ENCODE data around the gene SETD5. TPM values are rescaled to one million over a fixed set of nuclear protein-coding genes. Genes with fewer than 3 reads are reported as not detected.

Gene SETD5
- total RNA-seq, 1 donor from 2014 or later, result 124 TPM

DNA sequence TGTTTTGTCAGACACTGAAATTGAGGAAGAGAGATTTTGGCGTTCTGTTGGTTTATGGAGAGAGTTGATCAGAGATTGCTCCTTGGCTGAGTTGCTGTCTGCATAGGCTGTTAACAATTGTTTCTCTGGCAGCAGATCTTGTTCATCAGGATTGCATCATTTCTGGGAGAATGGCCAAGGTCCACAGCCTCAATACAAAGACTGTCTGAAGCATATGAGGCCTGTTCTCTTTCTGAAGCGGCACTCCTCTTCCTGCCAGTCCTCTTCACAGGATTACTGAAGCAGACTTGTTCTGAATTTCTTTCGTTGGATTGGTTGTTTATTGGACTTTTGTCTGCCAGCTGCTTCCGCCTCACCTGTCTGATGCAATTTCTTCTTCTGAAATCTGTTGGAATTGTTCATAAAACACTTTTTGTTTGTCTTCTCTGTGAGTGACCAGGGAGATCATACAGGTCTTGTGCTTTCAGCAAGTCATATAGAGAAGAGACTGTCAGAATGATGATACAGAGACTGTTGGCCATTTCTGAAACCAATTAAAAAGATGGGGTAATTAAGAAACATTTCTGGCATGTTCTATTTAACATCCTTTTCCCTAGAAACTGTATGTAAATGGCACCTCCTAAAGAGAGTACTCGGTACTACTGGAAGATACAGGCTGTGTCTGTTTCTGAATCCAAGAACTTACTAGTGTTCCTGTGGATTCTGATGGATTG, 25.5 kb downstream of the SETD5 start:
- H3K36me3 ChIP-seq, result peaks cover 30% of the 10 kb centered on the region
- peak; percentile 98 for ATAC-seq
- no peaks in the 10 kb centered on the region for H3K9me3 ChIP-seq
- no peak overlapping the region for H3K4me3 ChIP-seq
- no peaks in the 10 kb centered on the region for H3K27me3 ChIP-seq
- DNase-seq, result no peak
- H3K27ac ChIP-seq, result peak overlapping the region; percentile 67
- peaks cover 48% of the 10 kb centered on the region for H3K4me1 ChIP-seq
- intact Hi-C loops (cut with DNase I), result no loop called here
- TF ChIP-seq, protein P1, sequence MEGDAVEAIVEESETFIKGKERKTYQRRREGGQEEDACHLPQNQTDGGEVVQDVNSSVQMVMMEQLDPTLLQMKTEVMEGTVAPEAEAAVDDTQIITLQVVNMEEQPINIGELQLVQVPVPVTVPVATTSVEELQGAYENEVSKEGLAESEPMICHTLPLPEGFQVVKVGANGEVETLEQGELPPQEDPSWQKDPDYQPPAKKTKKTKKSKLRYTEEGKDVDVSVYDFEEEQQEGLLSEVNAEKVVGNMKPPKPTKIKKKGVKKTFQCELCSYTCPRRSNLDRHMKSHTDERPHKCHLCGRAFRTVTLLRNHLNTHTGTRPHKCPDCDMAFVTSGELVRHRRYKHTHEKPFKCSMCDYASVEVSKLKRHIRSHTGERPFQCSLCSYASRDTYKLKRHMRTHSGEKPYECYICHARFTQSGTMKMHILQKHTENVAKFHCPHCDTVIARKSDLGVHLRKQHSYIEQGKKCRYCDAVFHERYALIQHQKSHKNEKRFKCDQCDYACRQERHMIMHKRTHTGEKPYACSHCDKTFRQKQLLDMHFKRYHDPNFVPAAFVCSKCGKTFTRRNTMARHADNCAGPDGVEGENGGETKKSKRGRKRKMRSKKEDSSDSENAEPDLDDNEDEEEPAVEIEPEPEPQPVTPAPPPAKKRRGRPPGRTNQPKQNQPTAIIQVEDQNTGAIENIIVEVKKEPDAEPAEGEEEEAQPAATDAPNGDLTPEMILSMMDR (IDR thresholded peaks at IDR 0.05), result peak; percentile 56

DNA sequence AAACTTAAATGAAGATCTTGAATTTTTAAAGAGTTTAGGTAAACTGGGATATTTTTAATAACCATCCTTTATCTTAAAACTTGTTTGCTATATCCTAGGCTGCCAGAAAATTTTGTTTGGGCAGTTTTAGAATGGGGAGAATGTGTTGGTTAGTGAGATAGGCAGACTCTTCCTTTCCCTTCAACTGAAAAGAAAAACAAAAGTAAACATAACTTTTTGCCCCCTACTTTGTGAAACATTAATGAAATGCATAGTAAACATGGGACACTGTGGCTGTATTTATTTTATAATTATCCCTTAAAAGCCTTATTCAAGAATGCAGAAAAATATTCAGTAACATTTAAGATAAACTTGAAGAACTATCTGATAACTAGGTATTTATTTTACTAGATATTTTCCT, 31.0 kb downstream of the SETD5 start:
- intact Hi-C loops (cut with DNase I), result loop anchor here (5.0 kb wide), 1 partner anchor 41 kb away; no protein-coding TSS in a partner anchor
- Histone ChIP-seq H3K27ac (no peak overlapping the region), H3K36me3 (peaks cover 85% of the 10 kb centered on the region), H3K4me3 (no peak overlapping the region), H3K9me3 (no peaks in the 10 kb centered on the region), H3K27me3 (no peaks in the 10 kb centered on the region), H3K4me1 (peaks cover 12% of the 10 kb centered on the region)
- DNase-seq (no peak), ATAC-seq (no peak)
- TF ChIP-seq, protein P1 (IDR thresholded peaks at IDR 0.05), result no peak

DNA sequence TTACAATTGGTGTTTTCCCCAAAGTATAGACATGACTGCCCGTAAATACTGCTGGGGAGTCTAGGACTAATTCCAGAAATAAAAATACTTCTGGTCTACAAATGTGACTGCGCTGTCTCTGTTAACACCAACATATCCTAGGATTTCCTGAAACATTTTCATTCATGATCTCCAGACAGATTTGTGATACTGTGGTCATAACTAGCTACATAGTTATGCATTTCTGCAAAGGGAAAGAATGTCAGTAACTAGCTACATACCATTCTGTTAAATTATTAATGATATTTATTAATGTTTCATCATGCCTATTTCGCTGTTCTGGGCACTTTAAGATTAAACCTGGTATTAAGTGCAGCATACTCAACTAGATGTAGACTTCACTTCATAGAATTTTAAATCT, 33.3 kb downstream of the SETD5 start:
- Histone ChIP-seq H3K27ac (no peak overlapping the region), H3K27me3 (no peaks in the 10 kb centered on the region), H3K4me3 (no peak overlapping the region), H3K36me3 (peaks cover 100% of the 10 kb centered on the region), H3K4me1 (no peaks in the 10 kb centered on the region), H3K9me3 (no peaks in the 10 kb centered on the region)
- ATAC-seq, result no peak
- intact Hi-C loops (cut with DNase I), result no loop called here
- DNase-seq, result no peak
- TF ChIP-seq, protein P1 (IDR thresholded peaks at IDR 0.05), result no peak

- Histone ChIP-seq H3K36me3 (peaks cover 100% of the 10 kb centered on the region), H3K4me1 (no peaks in the 10 kb centered on the region), H3K4me3 (no peak overlapping the region), H3K27me3 (no peaks in the 10 kb centered on the region), H3K27ac (no peak overlapping the region), H3K9me3 (no peaks in the 10 kb centered on the region)
- ATAC-seq (no peak), DNase-seq (no peak)
- intact Hi-C loops (cut with DNase I), result no loop called here
- TF ChIP-seq, protein P1 (IDR thresholded peaks at IDR 0.05), result no peak
Observed at GRCh38 chr3:9433627-9434521, 36.5 kb downstream of the SETD5 start.

- no peak overlapping the region for H3K27ac ChIP-seq
- DNase-seq (no peak), ATAC-seq (no peak)
- H3K4me1 ChIP-seq, result no peaks in the 10 kb centered on the region
- intact Hi-C loops (cut with DNase I), result no loop called here
- H3K27me3 ChIP-seq, result no peaks in the 10 kb centered on the region
- TF ChIP-seq, protein P1 (IDR thresholded peaks at IDR 0.05), result no peak
- no peak overlapping the region for H3K4me3 ChIP-seq
- no peaks in the 10 kb centered on the region for H3K9me3 ChIP-seq
- H3K36me3 ChIP-seq, result peaks cover 100% of the 10 kb centered on the region
Observed at GRCh38 chr3:9435316-9435715, 37.9 kb downstream of the SETD5 start.

Measured in upper lobe of right lung (tissue), 1 donor.